Heart left ventricle (tissue), 13 donors: ENCODE data around the gene RANBP17.

Experiments
- POLR2A ChIP-seq, 2 donors: fragments of 450-650 bp; IDR thresholded peaks; one replicate each; pipeline ENCODE4 v1.6.1; 2017; ENCODE audit warnings: antibody characterized with exemption in 2 of 2, mild to moderate bottlenecking in 2 of 2, moderate library complexity in 2 of 2
- TF ChIP-seq, protein P1 (sequence below), 12 donors: fragments of 200-600 bp; sonication (generic) in 4 of 12; IDR thresholded peaks; one replicate each; pipeline versions ENCODE4 v1.5.0 to v1.8.0; 2018 to 2022; ENCODE audit warnings: antibody characterized with exemption in 12 of 12, mild to moderate bottlenecking in 5 of 12
- donor health status: ischemic (EF 13 %, LVEDD 7.1; RV severe dilation, severe dysfunction).
- donor health status: DM: no; HTN: yes; CAD: no.
- donor health status: DM: no; HTN: no; CAD: no.
- donor health status: ischemic (EF 25% LVEDD 6.9; RV normal size, moderate dysfunction).
- donor health status: ischemic (EF 25% LVEDD 5.7; RV mildly dilated, moderate dysfunction).
- donor health status: ischemic (EF 35%, LVEDD 5.7; RV mildly dilated, moderate dysfunction).
- donor health status: nonischemic (EF 11% LVEDD 7.7; RV severe dilation, severe dysfunction).
- donor health status: DM: yes; HTN: yes; CAD: no.
- donor health status: PGD.
- donor health status: ischemic (EF 29% LVEDD 5.4; RV normal size, mild dysfunction).
- donor health status: nonischemic (EF 23%, LVEDD 6.1; RV moderate dilation, normal function).

DNA sequence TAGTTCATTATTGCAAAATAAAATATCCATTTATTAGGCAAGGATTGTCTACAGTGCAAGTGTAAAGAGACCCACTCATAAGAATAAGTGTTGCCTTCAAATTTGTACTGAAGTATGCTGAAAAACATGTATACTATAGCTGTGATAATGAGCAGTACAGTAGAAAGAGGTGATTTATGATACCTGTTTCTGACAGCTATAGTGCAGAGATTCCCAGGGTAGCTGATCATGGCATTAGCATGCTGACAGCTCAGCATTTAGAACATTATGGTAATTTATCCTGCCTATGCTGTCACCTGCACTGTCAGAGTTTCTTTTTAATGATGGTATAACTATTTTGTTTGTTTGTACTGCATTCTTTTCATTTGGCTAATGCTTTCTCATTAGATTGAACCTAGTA lies 269.7 kb downstream of the RANBP17 start:
- TF ChIP-seq, protein P1, sequence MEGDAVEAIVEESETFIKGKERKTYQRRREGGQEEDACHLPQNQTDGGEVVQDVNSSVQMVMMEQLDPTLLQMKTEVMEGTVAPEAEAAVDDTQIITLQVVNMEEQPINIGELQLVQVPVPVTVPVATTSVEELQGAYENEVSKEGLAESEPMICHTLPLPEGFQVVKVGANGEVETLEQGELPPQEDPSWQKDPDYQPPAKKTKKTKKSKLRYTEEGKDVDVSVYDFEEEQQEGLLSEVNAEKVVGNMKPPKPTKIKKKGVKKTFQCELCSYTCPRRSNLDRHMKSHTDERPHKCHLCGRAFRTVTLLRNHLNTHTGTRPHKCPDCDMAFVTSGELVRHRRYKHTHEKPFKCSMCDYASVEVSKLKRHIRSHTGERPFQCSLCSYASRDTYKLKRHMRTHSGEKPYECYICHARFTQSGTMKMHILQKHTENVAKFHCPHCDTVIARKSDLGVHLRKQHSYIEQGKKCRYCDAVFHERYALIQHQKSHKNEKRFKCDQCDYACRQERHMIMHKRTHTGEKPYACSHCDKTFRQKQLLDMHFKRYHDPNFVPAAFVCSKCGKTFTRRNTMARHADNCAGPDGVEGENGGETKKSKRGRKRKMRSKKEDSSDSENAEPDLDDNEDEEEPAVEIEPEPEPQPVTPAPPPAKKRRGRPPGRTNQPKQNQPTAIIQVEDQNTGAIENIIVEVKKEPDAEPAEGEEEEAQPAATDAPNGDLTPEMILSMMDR (IDR thresholded peaks at IDR 0.05), result no peak
- no peak for TF ChIP-seq POLR2A (IDR thresholded peaks at IDR 0.05)
